Ramos (cell line): ENCODE results near the gene IPO11.

ENCODE experiments used
- in situ Hi-C: fragments of 300-500 bp; cut with MboI; formaldehyde crosslinking; loops from one replicate; pipeline ENCODE4 v1.14.3; 2022; ENCODE audit warnings: low sequenced_read_pairs; ENCODE audit not compliant: unreplicated experiment

IPO11 gene

DNA sequence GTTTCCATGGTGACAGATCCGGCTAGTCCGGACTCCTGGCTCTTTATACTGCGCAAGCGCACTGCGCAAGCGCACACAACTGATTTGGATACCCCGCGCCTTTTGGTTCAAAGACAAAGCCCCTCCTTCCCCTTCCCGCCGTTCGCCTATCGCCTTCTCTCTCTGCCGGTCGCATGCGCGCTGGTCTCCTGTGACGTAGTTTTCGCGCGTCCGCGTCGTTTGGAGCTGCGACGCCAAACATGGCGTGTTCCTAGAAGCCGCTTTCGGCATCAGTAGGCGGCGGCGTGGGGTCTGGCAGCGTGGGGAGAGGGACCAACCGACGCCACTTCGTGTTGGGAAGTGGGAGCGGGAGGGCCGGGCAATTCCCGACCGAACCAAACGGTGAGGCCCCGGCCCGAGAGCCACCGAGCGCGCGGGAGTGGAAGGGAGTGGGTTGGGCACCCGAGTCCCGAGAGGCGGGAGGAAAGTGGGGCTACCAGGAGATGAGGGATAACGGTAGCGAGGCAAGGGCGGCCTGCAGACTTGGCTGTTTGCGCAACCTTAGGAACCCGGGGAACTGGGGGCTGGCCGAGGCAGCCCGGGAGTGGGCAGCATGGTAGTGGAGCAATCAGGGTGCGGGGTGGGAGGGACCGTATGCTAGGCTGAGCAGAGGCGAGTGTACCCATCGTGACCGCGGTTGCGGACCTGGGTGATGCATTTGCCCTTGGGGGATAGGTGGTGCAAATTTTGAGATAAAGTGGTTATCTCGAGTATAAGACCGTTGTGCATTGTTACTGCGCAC, at the start of gene IPO11:
Gene IPO11 (plus strand): TSS at position 215 of the 781 bp plus-strand sequence. CDS start 24,517 bp downstream, outside the sequence.
- in situ Hi-C loops = no loop called here

DNA sequence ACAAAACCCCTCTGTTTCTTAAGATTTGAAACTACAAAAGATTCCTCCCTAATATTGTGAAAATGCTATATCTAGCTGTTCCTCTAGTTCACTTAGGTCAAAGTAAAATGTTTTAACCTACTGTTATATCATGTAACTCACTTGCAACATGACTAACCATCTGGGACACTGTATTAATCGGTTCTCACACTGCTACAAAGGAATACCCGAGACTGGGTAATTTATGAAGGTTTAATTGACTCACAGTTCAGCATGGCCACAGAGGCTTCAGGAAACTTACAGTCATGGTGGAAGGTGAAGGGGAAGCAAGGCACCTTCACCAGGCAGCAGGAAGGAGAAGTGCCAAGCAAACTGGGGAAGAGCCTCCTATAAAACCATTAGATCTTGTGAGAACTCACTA, 43.5 kb upstream of the IPO11 start:
- in situ Hi-C loops = no loop called here

DNA sequence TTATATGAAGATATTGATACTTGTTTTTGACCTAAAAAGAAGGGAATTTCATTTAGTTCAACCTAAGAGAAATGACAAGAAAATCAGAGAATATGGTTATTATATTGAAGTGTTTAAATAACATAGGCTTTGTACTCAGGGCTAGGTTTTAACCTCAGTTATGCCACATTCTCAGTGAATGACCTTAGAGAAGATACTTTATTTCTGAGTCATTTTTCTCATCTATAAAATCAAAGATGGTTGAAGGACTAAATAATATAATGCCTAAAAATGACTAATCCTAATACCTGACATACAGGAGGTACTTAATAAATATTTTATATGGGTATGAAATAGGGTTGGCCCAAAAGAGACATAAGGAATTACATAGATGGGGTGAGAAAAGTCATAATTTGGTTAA, 41.2 kb upstream of the IPO11 start:
- in situ Hi-C loops = no loop called here

DNA sequence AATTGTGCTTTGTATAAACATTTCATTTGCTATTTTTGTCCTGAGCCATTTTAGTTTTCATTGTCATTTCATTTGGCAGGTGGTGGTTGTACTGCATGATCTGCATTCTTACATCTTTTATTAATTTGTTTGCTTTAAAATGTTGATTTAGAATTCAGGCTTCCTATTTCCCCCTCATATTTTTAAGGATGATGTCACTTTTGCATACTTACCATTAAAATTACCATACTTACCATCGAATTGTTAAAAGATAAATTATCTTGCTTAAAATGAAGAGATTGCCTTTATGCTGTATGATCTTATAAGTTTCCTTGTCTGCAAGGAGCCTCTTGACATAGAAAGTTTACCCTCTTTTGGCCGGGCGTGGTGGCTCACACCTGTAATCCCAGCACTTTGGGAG, 40.0 kb upstream of the IPO11 start:
- in situ Hi-C loops = no loop called here

DNA sequence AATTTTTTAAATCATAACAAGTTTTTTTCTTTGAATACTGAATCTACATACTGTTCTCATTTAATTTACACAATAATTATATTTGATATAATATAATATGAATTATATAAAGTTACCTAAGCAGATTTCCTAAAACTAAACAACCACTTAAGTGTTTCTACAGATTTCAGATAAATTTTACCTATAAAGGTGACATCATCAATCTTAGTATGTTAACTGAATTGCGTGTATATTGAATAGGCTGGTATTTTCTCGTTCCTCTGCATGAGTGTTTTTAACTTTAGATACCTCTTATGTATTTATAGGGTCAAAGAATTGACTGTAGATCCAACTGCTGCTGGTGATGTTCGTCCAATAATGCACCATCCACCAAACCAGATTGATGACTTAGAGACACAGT, 39.2 kb upstream of the IPO11 start:
- in situ Hi-C loops = no loop called here

DNA sequence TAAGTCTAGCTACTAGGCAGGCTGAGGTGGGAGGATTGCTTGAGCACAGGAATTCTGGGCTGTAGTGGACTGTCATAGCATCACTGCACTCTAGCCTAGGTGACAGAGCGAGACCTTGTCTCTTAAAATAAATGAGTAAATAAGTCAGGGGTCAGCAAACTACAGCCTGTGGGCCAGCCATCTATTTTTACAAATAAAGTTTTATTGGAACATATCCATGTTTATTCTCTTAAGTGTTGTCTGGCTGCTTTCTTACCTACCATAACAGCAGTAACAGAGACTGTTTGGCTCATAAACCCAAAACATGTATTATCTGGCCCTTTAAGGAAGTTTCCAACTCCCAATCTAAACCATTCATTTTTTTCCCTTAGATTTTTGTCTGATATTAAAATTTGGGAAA, 38.5 kb upstream of the IPO11 start:
- in situ Hi-C loops = no loop called here

DNA sequence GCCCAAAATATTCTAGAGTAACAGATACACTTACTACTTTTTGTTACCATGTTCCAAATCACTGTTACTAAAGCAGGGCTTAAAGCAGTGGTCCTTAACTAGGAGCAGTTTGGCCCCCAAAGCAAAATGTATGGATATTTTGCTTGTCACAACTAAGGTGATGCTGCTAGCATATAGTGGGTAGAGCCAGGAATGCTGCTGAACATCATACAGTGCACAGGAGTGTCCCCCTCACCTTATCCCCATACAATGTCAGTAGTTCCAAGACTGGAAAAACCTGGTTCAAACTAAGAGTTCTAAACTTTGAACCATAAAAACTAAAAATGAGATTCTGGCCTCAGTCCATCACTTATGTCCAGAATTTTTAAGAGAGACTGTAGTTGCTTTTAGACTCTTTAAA, 36.9 kb upstream of the IPO11 start:
- in situ Hi-C loops = no loop called here

DNA sequence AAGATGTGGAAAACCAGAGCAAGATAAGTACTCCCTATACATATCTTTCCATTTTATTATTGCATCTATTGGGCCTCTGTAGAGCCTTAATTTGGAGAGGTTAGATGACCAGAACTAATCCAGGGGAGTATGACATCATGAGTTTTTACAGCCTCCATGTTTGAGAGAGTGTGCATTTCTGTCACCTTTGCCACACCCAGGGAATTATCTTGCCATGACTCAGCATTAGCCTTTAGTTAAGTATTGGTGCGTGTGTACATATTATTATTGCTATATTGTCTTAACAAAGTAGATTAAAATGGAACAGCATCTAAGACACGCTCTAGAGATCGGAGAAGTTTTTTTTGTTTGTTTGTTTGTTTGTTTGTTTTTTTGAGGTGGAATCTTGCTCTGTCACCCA, 36.5 kb upstream of the IPO11 start:
- in situ Hi-C loops = no loop called here

DNA sequence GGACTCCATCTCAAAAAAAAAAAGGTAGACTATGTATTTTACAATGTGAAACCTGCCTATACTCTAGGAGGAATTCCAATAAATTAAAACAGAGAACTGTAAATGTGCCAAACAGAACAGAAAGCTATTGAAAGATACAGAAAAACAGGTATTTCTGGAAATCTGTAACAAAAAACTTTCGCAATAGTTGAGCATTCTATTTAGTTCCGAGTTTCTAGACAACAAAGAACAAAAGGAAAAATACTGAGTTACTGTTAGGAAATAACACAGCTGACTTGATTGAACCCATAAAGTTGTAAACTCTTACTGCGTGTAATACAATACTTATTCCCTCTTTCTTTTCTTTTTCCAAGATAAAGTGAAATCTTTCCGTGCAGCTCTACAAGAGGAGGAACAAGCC, 27.4 kb upstream of the IPO11 start:
- in situ Hi-C loops = no loop called here

DNA sequence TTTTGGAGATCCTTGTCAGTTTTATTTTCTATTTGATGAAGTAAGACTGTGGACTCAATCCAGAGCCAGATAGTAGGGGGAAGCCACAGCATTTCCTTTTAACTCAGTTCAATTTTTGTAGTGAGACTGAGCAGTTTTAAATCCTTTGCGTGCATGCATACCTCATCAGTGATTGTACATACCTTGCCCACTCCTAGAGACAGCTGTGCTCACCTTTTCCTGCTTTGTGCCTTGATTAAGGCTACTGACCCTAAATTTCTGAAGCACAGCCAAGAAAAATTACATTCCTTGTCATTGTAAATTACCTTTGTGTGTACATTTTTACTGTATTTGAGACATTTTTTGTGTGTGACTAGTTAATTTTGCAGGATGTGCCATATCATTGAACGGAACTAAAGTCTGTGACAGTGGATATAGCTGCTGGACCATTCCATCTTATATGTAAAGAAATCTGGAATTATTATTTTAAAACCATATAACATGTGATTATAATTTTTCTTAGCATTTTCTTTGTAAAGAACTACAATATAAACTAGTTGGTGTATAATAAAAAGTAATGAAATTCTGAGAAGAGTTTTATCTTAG, 26.7 kb upstream of the IPO11 start:
- in situ Hi-C loops = no loop called here

DNA sequence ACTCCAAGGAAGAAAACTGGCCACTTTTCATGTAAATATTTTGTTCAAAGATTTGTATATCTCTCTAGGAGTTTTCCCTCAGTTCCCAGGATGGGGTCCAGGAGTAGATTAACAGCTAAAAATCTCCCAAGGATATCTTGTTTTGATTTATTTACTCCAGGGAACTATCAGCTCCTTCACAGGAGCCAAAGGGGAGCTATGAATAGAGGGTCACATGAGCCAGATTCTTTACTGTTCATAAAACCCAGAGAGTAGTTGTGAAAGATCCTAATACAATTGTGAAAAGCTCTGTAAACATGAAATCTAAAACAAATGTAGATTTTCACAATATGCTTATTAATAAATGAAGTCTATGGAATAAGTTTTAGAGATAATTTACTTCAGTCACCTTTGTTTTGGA, 25.7 kb upstream of the IPO11 start:
- in situ Hi-C loops = no loop called here

DNA sequence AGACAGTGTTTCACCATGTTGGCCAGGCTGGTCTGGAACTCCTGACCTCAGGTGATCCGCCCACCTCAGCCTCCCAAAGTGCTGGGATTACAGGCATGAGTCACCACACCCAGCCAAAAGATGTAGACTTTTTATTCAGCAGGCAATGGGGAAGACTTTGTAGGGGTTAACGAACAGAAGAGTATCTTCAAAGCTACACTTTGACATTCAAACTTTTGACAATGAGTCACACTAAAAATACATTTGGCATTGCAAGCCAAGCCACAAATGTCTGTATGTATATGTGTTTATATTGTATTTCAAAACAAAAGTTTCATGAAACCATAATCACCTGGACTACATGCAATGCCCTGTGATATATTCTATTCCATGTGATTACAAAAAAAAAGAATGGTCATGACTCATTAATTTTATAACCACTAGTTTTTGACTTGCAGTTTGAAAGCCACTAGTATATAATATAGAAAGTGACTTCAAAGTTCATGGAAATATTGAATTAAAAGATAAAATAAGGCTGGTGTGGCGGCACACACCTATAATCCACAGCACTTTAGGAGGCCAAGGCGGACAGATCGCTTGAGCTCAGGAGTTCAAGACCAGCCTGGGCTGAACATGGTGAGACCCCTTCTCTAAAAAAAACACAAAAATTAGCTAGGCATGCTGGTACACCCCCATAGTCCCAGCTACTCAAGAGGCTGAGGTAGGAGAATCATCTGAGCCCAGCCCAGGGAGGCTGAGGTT, 17.2 kb upstream of the IPO11 start:
- in situ Hi-C loops = no loop called here

DNA sequence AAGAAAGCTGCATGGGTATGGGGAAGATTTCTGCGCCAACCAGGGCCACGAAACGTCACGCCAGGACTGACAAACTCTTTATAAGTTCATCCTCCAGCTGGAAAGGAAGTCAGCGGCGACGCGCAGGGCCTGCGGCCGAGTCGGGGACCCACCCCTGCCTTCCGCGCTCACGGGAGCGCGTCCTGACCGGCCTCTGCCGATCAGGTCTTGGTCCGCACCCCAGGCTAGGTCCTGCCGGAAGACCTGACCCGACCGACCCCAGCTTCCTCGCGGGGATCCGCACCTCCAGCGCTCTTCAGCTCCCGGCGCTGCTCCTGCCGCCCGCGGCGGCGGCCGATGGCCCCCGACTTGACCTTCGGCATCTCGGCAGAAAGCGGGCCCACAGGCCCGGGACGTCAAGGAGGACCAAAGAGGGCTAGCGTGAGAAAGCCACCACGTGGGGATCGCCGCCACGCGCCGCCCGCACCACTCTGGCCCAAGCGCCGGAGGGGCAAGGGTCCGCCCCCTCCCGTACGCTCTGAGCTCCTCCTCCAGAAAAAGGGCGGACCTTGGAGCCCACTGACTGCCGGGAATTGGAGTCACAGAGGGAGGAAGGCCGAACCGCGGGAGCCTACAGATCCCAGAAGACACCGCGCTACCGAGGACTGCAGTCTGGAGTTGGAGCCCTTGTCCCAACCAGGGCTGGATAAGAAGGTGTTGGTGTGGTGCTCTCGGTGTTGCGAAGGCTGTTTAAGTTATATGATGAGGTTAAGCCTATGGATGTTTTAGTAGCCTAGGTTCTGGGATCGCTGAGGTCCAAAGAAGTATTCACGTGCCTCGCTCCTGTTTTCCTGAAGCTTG, 8.9 kb upstream of the IPO11 start, which contains the start of gene DIMT1:
Gene DIMT1 (minus strand): TSS at position 495 of the 840 bp plus-strand sequence. CDS start 133 bp downstream, at position 362.
- in situ Hi-C loops = no loop called here

DNA sequence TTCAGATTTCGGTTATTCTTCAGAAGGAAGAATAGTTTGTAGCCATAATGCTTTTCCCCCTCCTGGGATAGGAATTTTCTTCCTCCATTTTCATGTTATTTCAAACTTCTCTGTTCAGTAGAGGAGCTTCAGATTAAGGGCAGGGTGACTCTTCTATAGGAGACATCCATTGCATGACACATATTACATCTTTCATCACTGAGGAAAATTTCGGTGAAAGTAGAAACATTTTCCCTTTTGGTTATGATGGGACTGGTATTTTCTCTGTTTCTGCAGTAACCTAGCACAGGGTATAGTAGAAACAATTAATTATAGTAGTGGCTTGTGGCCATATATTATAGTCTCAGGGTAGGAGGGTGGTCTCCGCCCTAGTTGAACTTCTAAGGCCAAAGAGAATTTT, 1.1 kb downstream of the IPO11 start:
- in situ Hi-C loops = no loop called here

DNA sequence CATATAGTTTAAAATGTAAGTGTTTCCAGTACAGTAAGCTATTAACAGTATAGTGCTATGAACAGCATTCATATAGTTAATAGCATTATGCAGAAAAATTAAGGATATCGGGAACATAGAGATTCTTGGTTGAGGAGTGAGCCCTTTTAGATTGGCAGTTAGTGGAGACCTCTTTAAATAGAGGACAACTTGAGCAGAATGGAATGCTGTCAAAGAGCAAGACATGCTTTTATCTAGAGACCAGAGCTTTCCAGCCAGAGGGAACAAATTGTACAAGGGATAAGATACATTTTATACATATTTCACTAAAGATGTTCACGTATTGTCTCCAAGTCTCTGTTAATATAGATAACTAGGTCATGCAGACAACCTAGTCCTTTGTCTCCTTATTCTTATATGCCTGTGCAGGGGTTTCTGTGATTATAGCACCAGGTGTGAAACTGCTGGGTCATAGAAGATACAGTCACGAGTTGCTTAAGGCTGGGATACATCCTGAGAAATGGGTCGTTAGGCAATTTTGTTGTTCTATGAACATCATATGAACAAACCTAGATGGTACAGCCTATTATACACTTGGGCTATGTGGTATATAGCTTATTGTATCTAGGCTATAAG, 6.0 kb downstream of the IPO11 start:
- in situ Hi-C loops = no loop called here

DNA sequence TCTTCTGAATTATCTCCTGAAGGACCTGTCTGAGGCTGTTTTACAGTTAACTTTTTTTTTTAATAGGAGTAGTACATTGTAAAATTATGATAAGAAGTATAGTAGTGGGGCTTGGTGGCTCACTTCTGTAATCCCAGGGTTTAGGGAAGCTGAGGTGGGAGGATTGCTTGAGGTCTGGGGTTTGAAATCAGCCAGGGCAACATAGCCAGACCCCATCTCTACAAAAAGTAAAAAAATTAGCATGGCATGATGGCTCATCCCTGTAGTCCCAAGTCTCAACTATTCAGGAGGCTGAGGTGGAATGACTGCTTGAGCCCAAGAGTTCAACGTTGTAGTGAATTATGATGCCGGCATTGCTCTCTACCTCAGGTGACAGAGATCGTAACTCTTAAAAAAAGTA, 7.0 kb downstream of the IPO11 start:
- in situ Hi-C loops = no loop called here

DNA sequence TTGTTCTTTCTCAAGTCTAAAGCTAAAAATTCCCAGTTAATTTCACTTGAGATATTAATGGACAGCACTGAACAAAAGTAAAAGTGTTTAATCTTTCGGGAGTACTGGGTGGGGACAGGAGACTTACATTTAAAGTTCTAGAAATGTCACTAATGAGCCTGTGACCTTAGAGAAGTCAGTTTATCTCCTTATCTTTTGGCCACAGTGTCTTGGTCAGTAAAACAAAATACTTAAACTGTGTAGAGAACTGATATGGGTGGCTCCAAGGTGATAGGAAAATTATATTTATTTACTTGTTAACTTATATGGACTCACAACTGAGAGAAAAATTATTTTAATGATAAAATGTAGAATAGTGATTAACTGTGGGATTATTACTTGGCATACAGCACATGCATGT, 8.9 kb downstream of the IPO11 start:
- in situ Hi-C loops = no loop called here

DNA sequence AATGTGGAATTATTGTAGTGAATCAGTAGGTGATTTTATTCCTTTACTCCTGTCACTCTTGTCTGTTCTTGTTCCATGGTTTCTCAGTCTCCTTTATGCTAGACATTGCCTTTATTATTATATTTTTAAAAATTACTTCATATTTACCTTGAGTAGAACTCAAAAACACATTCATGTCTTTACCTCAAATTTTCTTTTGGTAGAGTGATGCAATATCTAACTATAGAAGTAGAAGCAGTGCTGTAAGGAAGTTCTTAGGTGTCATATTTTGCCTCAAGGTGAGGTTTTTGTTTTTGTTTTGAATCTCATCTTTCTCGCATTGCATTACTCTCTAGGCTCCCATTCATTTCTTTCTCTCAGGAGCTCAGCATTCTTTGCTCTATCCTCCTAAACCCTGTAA, 12.2 kb downstream of the IPO11 start:
- in situ Hi-C loops = no loop called here

DNA sequence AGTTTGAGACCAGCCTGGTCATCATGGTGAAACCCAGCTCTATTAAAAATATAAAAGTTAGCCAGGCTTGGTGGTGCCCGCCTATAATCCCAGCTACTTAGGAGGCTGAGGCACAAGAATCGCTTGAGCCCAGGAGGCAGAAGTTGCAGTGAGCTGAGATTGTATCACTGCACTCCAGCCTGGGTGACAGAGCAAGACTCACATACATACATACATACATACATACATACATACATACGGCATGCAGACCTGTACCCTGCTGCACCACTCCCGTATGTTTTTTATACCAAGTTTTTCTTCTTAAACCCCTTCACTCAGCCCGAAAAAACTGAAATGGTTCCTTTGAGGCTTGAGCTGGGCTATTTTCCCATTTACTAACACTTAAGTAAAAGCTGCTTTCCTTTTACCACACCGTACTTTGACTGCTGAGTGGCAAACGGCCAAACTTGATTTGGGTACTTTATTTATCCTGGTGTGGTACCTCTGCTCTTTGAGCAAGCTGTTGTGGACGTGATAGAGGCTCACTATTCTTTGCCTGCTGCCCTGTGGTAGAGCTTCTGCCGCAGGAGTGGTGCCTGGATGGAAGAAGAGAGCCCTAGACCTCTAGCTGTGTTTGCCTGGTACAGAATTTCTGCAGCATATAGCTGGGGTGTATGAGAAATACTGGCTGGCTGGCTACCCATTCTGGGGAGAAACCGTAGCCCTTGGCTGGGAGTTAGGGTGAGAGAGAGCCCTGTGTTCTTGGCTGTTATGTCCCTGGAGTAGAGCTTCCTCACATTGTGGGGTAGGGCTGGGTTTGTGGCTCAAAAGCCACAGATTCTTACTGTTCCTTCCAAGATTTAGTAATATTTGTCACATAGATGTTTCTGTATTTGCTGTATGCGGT, 19.4 kb downstream of the IPO11 start:
- in situ Hi-C loops = no loop called here
